OCI-LY7 (cell line): Measurements from ENCODE around the gene COL4A2. TPM values are rescaled to one million over a fixed set of nuclear protein-coding genes. Genes with fewer than 3 reads are reported as not detected.

ENCODE experiments used
- BruUV-seq: library from RNA; stranded (reverse); fragments of 400-500 nt; replicated peaks from 2 replicates; lab custom pipeline; 2021; lab: Mats Ljungman, UMichigan
- CTCF ChIA-PET: fragments of 300-600 bp; sonication (Branson Sonifier 250); formaldehyde crosslinking; loops from one replicate; lab custom pipeline; 2022; ENCODE audit warnings: antibody characterized with exemption; ENCODE audit not compliant: unreplicated experiment; lab: Charles Lee
- POLR2A ChIA-PET: fragments of 300-600 bp; sonication (Branson Sonifier 250); formaldehyde crosslinking; loops from one replicate; lab custom pipeline; 2022; ENCODE audit warnings: antibody characterized with exemption; lab: Charles Lee
- DNase-seq: peaks from one replicate; pipeline ENCODE4 v3.0.0-alpha.2; 2015; ENCODE audit warnings: low spot score
- H2AFZ ChIP-seq: fragments of 200-600 bp; sonication (generic), shearing (Covaris generic); 2 replicates; pipeline ENCODE4 v1.6.1; 2014; ENCODE audit warnings: mild to moderate bottlenecking, antibody characterized with exemption, low read length, moderate library complexity
- H3K27ac ChIP-seq: fragments of 200-600 bp; sonication (generic); 2 replicates; pipeline ENCODE4 v1.5.1; 2014; ENCODE audit warnings: mixed run types, low read depth, mild to moderate bottlenecking, moderate library complexity, low read length, inconsistent platforms; ENCODE audit not compliant: poor library complexity, severe bottlenecking
- H3K36me3 ChIP-seq: fragments of 200-600 bp; sonication (generic); 2 replicates; pipeline ENCODE4 v1.6.1; 2014; ENCODE audit warnings: mild to moderate bottlenecking, antibody characterized with exemption, low read length, moderate library complexity, mixed read lengths; ENCODE audit not compliant: insufficient read depth
- H3K4me1 ChIP-seq: fragments of 200-600 bp; sonication (generic); 2 replicates; pipeline ENCODE4 v1.5.1; 2014; ENCODE audit warnings: mild to moderate bottlenecking, low read length; ENCODE audit not compliant: insufficient read depth, poor library complexity, severe bottlenecking
- H3K4me2 ChIP-seq: fragments of 200-600 bp; sonication (generic); 2 replicates; pipeline ENCODE4 v1.6.1; 2014; ENCODE audit warnings: mild to moderate bottlenecking, low read length
- H3K4me3 ChIP-seq: fragments of 200-600 bp; sonication (generic); 2 replicates; pipeline ENCODE4 v1.5.1; 2014; ENCODE audit warnings: mild to moderate bottlenecking, low read depth, low read length; ENCODE audit not compliant: poor library complexity, severe bottlenecking
- H3K79me2 ChIP-seq: fragments of 200-600 bp; sonication (generic); 2 replicates; pipeline ENCODE4 v1.6.1; 2016; ENCODE audit warnings: low read depth, mild to moderate bottlenecking, low read length, moderate library complexity, mixed read lengths; ENCODE audit not compliant: insufficient read depth
- H3K9me2 ChIP-seq: fragments of 200-600 bp; sonication (generic); 2 replicates; pipeline ENCODE4 v1.6.1; 2016; ENCODE audit warnings: mild to moderate bottlenecking, low read length, mixed read lengths; ENCODE audit not compliant: insufficient read depth
- H3K9me3 ChIP-seq: fragments of 200-600 bp; sonication (generic); 2 replicates; pipeline ENCODE4 v1.6.1; 2014; ENCODE audit warnings: mild to moderate bottlenecking, mixed run types, low read length, mixed read lengths
- H4K20me1 ChIP-seq: fragments of 200-600 bp; sonication (generic); 2 replicates; pipeline ENCODE4 v1.6.1; 2014; ENCODE audit warnings: mild to moderate bottlenecking, antibody characterized with exemption, low read length, moderate library complexity, mixed read lengths; ENCODE audit not compliant: insufficient read depth
- EZH2phosphoT487 ChIP-seq: fragments of 200-600 bp; sonication (generic); IDR thresholded peaks from 2 replicates; pipeline ENCODE4 v1.6.1; 2018; ENCODE audit warnings: low read depth, borderline replicate concordance, mild to moderate bottlenecking, mixed run types, antibody characterized with exemption, low read length, moderate library complexity, mixed read lengths
- intact Hi-C: fragments of 100-400 bp; cut with micrococcal nuclease; formaldehyde crosslinking; loops from one replicate; pipeline ENCODE4 v1.10.0; 2022; ENCODE audit not compliant: unreplicated experiment
- total RNA-seq, 2 experiments: library from RNA; depleted of rRNA in 1 of 2; stranded (reverse); fragments of >200 nt in 1 of 2; shearing (Covaris generic) in 1 of 2; gene quantifications; 2 replicates each; pipeline ENCODE4 v1.2.3, GENCODE V29; 2014 to 2022
- TF ChIP-seq, protein P1 (sequence below): fragments of 200-600 bp; sonication (generic); conservative IDR thresholded peaks from 2 replicates; pipeline ENCODE4 v1.5.1; 2014; ENCODE audit warnings: mild to moderate bottlenecking, antibody characterized with exemption, low read length, moderate library complexity, mixed read lengths

The COL4A2 gene
- total RNA-seq, 2 experiments from 2014 or later: 0.34 TPM; not detected in 1

DNA sequence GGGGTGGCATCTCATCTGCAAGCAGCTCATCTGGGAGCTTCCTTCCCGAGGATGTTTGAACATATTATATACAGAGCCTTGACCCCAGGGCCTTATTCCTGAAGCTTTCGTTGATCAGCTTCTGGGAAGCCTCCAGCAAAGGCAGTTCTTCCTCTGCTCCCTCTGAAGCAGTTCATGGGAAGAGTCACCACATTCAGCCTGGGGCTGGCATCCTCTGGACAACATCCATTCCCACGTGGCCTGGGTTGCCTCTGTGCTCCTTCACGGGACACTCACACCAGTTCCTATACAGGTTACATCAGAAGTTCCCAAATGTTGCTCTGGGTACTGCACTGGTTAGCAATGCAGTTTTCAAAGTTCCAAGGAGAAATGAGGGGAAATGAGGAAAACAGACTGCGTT lies 29.6 kb downstream of the COL4A2 start:
- ChIA-PET POLR2A (interaction anchor here (0.6 kb wide), 1 partner anchor 33 kb away, joined by 6 read pairs; no protein-coding TSS in a partner anchor), CTCF (no interaction called here)
- no peak for TF ChIP-seq EZH2phosphoT487
- TF ChIP-seq, protein P1, sequence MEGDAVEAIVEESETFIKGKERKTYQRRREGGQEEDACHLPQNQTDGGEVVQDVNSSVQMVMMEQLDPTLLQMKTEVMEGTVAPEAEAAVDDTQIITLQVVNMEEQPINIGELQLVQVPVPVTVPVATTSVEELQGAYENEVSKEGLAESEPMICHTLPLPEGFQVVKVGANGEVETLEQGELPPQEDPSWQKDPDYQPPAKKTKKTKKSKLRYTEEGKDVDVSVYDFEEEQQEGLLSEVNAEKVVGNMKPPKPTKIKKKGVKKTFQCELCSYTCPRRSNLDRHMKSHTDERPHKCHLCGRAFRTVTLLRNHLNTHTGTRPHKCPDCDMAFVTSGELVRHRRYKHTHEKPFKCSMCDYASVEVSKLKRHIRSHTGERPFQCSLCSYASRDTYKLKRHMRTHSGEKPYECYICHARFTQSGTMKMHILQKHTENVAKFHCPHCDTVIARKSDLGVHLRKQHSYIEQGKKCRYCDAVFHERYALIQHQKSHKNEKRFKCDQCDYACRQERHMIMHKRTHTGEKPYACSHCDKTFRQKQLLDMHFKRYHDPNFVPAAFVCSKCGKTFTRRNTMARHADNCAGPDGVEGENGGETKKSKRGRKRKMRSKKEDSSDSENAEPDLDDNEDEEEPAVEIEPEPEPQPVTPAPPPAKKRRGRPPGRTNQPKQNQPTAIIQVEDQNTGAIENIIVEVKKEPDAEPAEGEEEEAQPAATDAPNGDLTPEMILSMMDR: no peak
- Histone ChIP-seq H3K27ac (no peak overlapping the region), H3K79me2 (no peaks in the 10 kb centered on the region), H3K9me2 (no peaks in the 10 kb centered on the region), H2AFZ (no peak overlapping the region), H3K36me3 (no peaks in the 10 kb centered on the region), H3K9me3 (no peaks in the 10 kb centered on the region), H3K4me1 (peaks cover 10% of the 10 kb centered on the region), H3K4me2 (no peak overlapping the region), H4K20me1 (no peaks in the 10 kb centered on the region), H3K4me3 (no peak overlapping the region)
- BruUV-seq: no TSS peak
- no peak for DNase-seq
- intact Hi-C loops: no loop called here

DNA sequence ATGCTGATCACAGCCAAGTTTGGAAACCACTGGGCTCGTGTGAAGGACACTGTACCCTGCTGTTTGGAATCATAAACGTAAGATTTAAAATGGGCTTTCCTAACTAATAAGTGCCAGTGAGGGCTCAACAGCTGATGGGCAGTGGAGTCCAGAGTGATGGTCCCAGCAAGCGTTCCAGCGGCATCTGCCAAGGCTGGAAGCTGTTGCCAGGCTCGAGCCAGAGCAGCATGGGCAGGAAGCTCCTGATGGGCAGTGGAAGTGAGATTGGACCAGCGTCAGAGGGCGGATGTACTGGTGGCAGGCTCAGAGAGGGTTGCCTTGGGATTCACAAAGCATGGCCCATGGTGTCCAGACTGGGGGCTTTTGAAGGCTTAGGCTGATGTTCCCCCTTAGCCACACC lies 30.2 kb downstream of the COL4A2 start:
- no peak for DNase-seq
- TF ChIP-seq EZH2phosphoT487: no peak
- TF ChIP-seq, protein P1: no peak
- Histone ChIP-seq H3K4me1 (peaks cover 12% of the 10 kb centered on the region), H3K36me3 (no peaks in the 10 kb centered on the region), H3K9me2 (no peaks in the 10 kb centered on the region), H2AFZ (no peak overlapping the region), H3K9me3 (no peaks in the 10 kb centered on the region), H3K4me3 (no peak overlapping the region), H3K4me2 (no peak overlapping the region), H3K27ac (no peak overlapping the region), H4K20me1 (no peaks in the 10 kb centered on the region), H3K79me2 (no peaks in the 10 kb centered on the region)
- BruUV-seq: no TSS peak
- POLR2A ChIA-PET: interaction anchor here (0.6 kb wide), 1 partner anchor 33 kb away, joined by 6 read pairs; no protein-coding TSS in a partner anchor
- CTCF ChIA-PET: no interaction called here
- intact Hi-C loops: no loop called here

DNA sequence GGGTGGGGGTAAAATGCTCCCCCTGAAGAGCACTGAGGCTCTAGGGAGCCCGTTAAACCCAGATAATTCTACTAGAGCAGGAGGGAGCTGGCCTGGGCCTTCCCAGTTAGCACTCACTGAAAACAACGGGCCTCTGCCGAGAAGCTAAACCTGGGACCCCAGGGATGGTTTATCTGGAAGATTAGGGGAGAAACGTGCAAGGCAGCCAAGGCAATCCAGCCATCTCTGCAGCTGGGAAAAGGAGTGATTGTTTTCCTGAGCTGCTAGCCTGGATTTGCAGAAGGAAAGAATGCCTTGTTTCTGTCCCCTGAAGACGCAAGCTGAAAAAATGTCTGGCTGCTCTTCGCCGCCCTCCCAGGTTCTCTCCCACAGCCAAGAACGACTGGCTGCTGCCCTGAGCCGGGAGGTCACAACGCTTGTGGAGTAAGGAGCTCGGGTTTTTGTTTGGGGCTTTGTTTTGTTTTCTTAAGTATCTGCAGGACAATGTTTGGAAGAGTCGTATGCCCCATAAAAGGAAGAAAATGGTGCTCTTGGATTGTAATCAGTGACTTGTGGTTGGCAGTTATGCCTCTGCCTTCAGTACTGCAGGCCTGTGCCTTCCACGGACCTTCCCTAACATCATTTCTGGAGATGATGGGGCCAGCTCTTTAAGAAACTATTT lies 31.5 kb downstream of the COL4A2 start:
- H3K4me3 ChIP-seq: no peak overlapping the region
- no peak for DNase-seq
- ChIA-PET CTCF (no interaction called here), POLR2A (no interaction called here)
- H3K79me2 ChIP-seq: no peaks in the 10 kb centered on the region
- no peak overlapping the region for H2AFZ ChIP-seq
- no peak overlapping the region for H3K4me2 ChIP-seq
- H4K20me1 ChIP-seq: no peaks in the 10 kb centered on the region
- intact Hi-C loops: no loop called here
- H3K9me2 ChIP-seq: no peaks in the 10 kb centered on the region
- no peak overlapping the region for H3K27ac ChIP-seq
- H3K9me3 ChIP-seq: no peaks in the 10 kb centered on the region
- BruUV-seq: no TSS peak
- TF ChIP-seq, protein P1: no peak
- TF ChIP-seq EZH2phosphoT487: no peak
- H3K4me1 ChIP-seq: peaks cover 12% of the 10 kb centered on the region
- no peaks in the 10 kb centered on the region for H3K36me3 ChIP-seq
